HG02981 (cell line): Measurements from ENCODE around the gene DHX30.
"Not testable (repeated sequence)": the region's sequence is repeated elsewhere in the genome, so short reads cannot be mapped to it uniquely, and the experiment has no call there.

Experiments used
- ATAC-seq: cut with Tn5 transposase; IDR thresholded peaks from one replicate; pipeline ENCODE4 v1.9.1; 2021; ENCODE audit warnings: mild to moderate bottlenecking, moderate library complexity; ENCODE audit not compliant: unreplicated experiment

Gene DHX30

DNA sequence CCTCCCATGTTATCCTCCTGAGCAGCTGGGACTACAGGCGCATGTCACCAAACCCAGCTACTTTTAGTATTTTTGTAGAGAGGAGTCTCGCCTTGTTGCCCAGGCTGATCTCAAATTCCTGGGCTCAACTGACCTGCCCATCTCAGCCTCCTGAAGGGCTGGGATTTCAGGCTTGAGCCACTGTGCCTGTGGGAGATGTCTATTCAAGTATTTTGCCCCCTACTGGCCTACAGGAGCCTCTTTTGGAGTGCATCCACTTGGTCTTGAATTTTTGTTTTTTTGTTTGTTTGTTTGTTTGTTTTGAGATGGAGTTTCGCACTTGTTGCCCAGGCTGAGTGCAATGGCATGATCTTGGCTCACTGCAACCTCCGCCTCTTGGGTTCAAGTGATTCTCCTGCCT is 3.2 kb upstream of the DHX30 start:
- no peak for ATAC-seq

DNA sequence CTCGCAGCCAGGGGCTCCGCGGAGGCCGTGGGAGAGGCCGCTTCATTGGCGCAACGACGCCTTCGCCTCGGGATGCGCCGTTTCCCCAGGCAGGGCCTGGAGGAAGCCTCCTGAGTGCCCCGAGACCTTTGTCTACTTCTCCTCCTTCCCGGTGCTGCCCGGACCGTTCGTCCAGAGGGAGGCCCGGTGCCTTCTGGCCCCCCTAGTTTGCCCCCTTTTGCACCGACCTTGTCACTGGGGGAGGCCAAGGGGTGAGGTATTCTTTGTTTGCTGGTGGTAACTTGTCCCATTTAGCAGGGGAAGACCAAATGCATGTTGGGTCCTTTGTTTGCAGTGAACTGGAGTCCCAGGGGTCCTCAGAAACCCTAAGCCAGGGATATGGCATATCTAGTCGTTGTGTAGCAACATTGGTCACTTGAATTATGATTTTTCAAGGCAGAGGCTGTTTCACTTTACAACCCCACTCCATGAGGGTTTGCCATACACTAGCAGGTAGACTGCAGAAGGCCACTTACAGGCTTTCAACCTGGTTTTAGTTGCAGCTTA is 615 bp downstream of the DHX30 start:
- ATAC-seq = no peak

DNA sequence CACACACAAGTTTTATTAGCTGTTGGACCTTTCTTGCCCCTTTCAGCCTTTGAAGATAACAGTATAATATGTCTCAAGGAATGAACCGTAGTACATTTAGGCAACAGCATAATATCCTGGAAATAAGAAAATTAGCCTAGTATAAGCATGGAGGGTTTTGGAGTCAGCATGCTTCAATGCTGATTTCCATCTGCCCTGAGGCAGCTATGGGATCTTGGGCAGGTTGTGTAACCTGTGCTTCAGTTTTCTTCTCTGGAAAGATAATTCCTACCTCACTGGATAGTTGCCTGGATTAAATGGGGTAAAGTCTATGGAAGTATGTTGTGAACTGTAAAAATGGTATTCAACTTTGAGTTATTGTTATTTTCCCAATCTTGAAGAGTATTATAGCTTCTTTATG is 1.6 kb downstream of the DHX30 start:
- no peak for ATAC-seq

DNA sequence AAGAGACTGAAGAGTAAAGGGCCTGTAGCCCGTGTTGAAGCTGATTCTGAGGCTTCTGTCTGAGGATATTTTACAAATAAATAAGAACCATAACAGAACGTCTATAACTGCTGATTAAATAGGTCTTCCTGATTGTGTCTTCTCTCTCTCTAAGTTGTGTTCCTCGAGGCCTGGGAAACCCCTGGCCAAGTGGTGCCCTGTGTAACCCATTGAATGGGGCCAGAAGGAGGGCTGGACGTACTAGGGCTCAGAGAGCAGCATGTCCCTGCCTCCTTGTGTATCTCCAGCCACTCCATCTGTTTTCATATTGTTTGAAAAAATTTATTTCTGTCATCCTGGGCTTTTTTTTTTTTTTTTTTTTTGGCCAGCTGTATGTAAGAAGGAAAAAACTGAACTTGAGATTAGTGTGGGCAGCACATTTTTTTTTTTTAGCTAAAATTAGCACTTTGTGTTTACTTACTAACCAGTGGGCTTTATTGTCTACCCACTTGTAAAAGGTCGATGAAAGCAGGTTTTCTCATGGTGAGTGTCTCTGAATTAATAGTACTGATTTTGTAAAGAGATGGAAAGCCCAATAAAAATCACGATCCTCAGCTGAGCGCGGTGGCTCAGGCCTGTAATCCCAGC is 10.7 kb downstream of the DHX30 start:
- no peak for ATAC-seq

DNA sequence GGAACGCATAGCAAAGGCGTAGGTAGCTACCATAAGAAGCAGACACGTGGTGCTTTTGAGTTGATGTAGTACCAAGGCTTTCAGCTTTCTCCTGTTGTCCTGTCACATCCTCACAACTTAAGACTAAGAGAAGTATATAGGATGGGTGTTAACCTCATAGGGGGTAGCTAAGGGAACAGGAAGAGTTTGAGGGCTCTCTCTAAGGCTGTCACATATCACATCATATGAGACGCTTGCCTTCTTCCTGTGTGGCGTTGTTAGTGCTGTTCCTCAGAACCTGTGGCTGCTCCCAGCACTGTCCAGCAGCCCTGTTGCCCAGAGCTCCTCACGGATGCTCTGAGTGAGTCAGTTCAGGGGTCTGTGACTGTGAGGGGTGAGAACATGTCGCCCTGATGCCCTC is 14.7 kb downstream of the DHX30 start:
- ATAC-seq = no peak

DNA sequence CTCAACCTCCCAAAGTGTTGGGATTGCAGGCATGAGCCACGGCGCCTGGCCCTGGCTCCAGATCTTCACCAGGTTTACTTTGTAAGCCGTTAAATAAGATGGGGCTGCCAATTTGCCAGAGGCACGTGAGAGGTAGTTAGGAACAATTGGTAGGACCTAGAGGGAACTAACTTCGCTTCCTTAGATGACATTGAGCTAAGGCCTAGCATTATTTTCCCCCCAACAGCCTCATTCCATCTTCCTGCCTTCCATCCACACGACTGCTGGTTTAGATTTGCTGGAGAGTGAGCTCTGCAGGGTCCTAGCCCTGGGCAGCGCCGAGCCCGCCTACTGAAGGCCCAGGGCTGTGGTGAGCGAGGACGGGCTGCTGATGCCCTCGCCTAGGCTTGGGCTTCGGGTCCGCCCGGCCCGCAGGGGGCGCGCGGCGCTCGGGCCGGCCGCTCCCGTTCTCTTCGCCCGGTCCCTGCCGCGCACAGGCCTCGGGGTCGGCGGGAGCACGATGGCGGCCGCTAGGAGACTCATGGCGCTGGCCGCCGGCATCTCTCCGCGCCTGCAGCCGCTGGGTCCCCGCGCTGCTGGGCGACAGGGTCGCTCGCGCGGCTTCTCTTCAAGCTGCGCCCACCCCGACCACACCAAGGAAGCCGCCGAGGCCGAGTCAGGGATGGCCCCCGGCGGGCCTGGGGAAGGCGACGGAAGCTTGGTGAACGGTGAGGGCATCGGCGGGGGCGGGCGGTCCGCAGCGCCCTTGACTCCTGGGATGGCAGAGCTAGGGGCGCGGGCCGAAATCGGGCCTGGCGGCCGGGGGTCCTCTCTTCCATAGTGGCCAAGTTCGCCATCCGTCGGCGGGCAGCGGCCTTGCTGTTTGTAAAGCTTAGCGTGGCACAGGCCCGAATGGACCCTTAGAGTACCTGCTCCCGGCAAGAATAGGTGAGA is 21.9 kb downstream of the DHX30 start:
- ATAC-seq = peak; percentile 93

DNA sequence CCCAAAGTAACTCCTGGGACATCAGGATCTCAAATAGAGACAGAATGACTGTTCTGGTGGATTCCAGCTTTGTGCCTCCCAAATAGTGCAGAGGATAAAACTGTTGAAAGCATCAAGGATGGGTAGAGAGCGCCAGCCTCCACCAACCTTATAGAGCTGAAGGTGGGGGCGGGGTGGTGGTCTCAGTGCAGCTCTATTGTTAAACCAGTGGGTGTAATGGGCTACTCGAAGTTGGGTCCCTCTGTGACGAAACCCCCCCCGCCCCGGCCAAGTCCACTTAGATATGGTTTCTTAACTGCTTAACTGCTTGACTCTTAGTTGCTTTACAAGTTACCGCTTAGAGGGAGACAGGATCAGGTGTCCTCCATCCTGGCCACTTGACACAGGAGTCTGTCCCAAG is 22.7 kb downstream of the DHX30 start:
- no peak for ATAC-seq

- ATAC-seq = not testable (repeated sequence)
These were observed 26.5 kb downstream of the DHX30 start for GRCh38 chr3:47829482-47829881.

GRCh38 chr3:47836986-47837385 is 34.0 kb downstream of the DHX30 start:
- no peak for ATAC-seq

- ATAC-seq = no peak
These were observed 35.6 kb downstream of the DHX30 start for GRCh38 chr3:47838503-47838902.

DNA sequence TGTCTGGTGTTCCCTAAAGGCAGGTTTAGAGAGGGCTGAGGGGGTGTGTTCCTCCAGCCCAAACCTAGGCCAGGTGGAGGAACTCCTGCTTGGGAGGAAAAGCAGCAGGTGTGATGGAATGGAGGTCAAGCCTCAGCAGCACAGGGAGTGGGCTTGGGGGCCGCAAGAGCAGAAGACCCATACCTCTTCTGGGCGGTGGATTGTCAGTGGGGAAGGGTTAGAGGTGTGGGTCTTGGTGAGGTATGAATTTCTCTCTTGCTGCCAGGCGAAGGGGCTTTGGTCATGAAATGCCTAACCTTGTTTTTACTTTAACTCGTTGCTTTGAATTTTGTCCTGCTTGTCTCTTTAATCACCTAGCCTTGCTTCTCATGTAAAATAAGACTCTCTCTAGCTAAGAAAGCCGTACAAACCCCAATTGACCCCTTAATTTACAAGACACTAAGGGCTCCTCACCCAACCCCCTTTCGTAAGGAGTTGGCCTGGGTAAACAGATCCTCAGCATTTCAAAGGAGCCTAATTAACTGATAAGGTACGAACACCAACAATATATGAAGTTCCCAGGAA is 38.9 kb downstream of the DHX30 start:
- ATAC-seq = no peak

GRCh38 chr3:47846186-47846879 is 43.4 kb downstream of the DHX30 start:
- no peak for ATAC-seq

GRCh38 chr3:47846880-47847248 is 43.9 kb downstream of the DHX30 start:
- no peak for ATAC-seq

DNA sequence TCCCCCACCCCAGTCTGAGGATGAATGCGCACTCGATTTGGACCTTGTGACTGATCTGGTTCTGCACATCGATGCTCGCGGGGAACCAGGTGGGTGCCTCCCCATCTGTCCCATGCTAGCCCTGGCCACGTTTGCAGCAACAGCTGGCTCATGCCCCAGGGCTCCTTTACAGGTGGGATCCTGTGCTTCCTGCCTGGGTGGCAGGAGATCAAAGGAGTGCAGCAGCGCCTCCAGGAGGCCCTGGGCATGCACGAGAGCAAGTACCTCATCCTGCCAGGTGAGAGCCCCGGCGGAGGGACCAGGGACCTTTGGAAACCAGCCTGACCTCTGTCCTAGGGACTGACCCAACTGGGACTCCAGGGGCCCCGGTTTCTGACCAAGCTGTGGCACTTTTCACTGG is 44.3 kb downstream of the DHX30 start:
- no peak for ATAC-seq

DNA sequence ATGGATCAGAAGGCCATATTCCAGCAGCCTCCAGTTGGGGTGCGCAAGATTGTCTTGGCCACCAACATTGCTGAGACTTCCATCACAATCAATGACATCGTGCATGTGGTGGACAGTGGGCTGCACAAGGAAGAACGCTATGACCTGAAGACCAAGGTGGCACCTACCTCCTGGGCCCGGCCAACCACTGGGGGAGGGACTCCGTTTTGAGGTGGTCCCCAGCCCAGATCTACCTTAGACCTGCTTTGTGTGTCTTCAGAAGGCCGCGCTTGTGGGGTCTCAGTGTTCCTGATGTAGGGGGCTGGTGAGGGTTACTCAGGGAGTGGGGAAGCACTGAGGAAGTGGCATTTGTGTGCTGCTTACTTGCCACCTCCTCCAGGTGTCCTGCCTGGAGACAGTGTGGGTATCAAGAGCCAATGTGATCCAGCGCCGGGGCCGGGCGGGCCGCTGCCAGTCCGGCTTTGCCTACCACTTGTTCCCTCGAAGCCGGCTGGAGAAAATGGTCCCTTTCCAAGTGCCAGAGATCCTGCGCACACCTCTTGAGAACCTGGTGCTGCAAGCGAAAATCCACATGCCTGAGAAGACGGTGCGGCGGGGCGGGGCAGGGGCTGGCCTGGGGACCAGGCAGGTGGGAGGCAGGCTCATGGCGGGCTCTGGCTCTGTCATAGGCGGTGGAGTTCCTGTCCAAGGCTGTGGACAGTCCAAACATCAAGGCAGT is 45.0 kb downstream of the DHX30 start:
- ATAC-seq = no peak

DNA sequence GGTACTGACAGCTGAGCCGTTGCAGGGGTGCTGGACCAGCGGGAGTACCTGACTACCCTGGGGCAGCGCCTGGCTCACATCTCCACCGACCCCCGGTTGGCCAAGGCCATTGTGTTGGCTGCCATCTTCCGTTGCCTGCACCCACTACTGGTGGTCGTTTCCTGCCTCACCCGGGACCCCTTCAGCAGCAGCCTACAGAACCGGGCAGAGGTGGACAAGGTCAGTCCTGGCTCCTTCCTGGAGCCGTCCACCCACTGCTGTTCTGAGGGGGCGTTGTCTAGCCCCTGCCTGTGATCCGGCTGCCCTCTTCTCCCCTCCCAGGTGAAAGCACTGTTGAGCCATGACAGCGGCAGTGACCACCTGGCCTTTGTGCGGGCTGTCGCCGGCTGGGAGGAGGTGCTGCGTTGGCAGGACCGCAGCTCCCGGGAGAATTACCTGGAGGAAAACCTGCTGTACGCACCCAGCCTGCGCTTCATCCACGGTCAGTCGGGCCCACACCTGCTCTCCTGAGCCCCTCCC is 45.7 kb downstream of the DHX30 start:
- ATAC-seq = no peak

DNA sequence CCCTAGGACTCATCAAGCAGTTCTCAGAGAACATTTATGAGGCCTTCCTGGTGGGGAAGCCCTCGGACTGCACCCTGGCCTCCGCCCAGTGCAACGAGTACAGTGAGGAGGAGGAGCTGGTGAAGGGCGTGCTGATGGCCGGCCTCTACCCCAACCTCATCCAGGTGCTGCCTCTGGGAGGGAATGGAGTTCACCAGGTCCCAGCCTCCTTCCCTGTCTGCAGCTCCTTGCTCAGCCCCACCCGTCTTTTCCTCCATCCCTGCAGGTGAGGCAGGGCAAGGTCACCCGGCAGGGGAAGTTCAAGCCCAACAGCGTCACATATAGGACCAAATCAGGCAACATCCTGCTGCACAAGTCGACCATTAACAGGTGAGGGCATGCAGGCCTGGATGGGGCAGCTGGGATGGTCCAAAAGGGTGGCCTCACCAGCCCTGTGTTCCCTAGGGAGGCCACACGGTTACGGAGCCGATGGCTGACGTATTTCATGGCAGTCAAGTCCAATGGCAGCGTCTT is 46.3 kb downstream of the DHX30 start:
- ATAC-seq = no peak

DNA sequence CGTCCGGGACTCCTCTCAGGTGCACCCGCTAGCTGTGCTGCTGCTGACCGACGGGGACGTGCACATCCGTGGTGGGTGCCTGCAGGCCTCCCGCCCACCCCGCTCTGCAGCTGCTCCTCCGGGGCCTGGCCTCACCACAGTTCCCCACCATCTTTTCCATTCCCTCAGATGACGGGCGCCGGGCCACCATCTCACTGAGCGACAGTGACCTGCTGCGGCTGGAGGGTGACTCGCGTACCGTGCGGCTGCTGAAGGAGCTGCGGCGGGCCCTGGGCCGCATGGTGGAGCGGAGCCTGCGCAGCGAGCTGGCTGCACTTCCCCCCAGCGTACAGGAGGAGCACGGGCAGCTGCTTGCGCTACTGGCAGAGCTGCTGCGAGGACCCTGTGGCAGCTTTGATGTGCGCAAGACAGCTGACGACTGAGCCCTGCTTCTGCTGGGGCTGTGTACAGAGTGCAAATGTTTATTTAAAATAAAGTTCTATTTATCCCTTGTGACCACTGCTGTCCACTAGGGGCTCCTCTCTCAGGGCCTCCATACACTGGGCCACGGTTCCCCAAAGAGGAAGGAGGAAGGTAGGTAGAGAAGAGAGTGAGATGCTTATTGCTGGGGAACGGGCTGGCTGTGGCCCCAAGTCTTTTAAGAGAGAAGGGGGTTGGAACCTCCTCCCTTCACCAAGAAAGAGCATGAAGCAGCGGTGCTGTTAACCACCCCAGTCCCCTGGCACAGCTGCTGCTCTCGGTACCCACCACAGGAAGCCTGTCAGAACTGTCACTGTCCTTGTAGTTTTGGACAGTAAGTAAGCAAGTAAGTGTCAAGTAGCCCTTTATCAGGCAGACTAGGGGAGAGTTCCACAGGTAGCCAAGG is 47.0 kb downstream of the DHX30 start:
- no peak for ATAC-seq
